Measurements from ENCODE around the gene MYH10.

The MYH10 gene

GRCh38 chr17:8468980-8469379 is 161.5 kb downstream of the MYH10 start:
- Histone ChIP-seq H3K27ac (ENCODE audit: extremely low read depth, low read depth, low read length) (no peak overlapping the region), H3K4me1 (ENCODE audit: control insufficient read depth, insufficient read depth, low read length) (no peaks in the 10 kb centered on the region), H3K4me3 (ENCODE audit: low read depth, low read length) (no peak overlapping the region), H3K36me3 (ENCODE audit: control insufficient read depth in 2 of 2, insufficient read depth in 1 of 2, low read length in 2 of 2) (peaks cover 10 to 83% of the 10 kb centered on the region in 2 experiments), H3K9me3 (ENCODE audit: control insufficient read depth, insufficient read depth, low read depth, low read length) (no peaks in the 10 kb centered on the region)
- POLR2A ChIA-PET, result no interaction called here
- CTCF ChIA-PET, result no interaction called here
- no peak for TF ChIP-seq ZNF202 (tag by site-specific recombination; IDR thresholded peaks at IDR 0.05; ENCODE audit: borderline replicate concordance)
- TF ChIP-seq ZBTB10 (tag by site-specific recombination; IDR thresholded peaks at IDR 0.05), result no peak
- TF ChIP-seq ZNF335 (tag by site-specific recombination; conservative IDR thresholded peaks at IDR 0.05), result no peak

GRCh38 chr17:8468127-8468526 is 162.4 kb downstream of the MYH10 start:
- Histone ChIP-seq H3K9me3 (ENCODE audit: control insufficient read depth, insufficient read depth, low read depth, low read length) (no peaks in the 10 kb centered on the region), H3K4me1 (ENCODE audit: control insufficient read depth, insufficient read depth, low read length) (no peaks in the 10 kb centered on the region), H3K36me3 (ENCODE audit: control insufficient read depth in 2 of 2, insufficient read depth in 1 of 2, low read length in 2 of 2) (peaks cover 2 to 83% of the 10 kb centered on the region in 2 experiments), H3K27ac (ENCODE audit: extremely low read depth, low read depth, low read length) (no peak overlapping the region), H3K4me3 (ENCODE audit: low read depth, low read length) (no peak overlapping the region)
- TF ChIP-seq ZBTB6 (tag by site-specific recombination; IDR thresholded peaks at IDR 0.05) (no peak), ZNF423 (tag by site-specific recombination; IDR thresholded peaks at IDR 0.05) (no peak), ZNF148 (tag by site-specific recombination; IDR thresholded peaks at IDR 0.05; ENCODE audit: borderline replicate concordance) (no peak), ZNF610 (tag by site-specific recombination; IDR thresholded peaks at IDR 0.05; ENCODE audit: borderline replicate concordance) (no peak), ZNF121 (tag by site-specific recombination; IDR thresholded peaks at IDR 0.05) (no peak), ZNF830 (tag by site-specific recombination; IDR thresholded peaks at IDR 0.05; ENCODE audit: low read depth) (no peak), ZNF398 (tag by site-specific recombination; IDR thresholded peaks at IDR 0.05) (no peak), ZNF561 (tag by site-specific recombination; IDR thresholded peaks at IDR 0.05; ENCODE audit: borderline replicate concordance) (no peak), ZBTB7A (tag by site-specific recombination; IDR thresholded peaks at IDR 0.05; ENCODE audit: low read depth) (no peak), BCL6B (tag by site-specific recombination; IDR thresholded peaks at IDR 0.05) (no peak), ZNF624 (tag by site-specific recombination; IDR thresholded peaks at IDR 0.05) (no peak), ZNF510 (tag by site-specific recombination; IDR thresholded peaks at IDR 0.05; ENCODE audit: insufficient replicate concordance) (no peak), ZNF473 (tag by site-specific recombination; IDR thresholded peaks at IDR 0.05) (no peak), ZNF362 (tag by site-specific recombination; IDR thresholded peaks at IDR 0.05) (no peak), BCL11A (tag by site-specific recombination; IDR thresholded peaks at IDR 0.05; ENCODE audit: low read depth) (no peak), ZNF292 (tag by site-specific recombination; IDR thresholded peaks at IDR 0.05; ENCODE audit: borderline replicate concordance, low read depth) (no peak), ZNF354C (tag by site-specific recombination; IDR thresholded peaks at IDR 0.05; ENCODE audit: borderline replicate concordance, low read depth) (no peak), ZNF76 (tag by site-specific recombination; IDR thresholded peaks at IDR 0.05; ENCODE audit: borderline replicate concordance, low read depth) (no peak), MEIS1 (CRISPR knock-in tag; IDR thresholded peaks at IDR 0.05; ENCODE audit: borderline replicate concordance) (no peak)
- ChIA-PET CTCF (interaction anchor here (1.1 kb wide), 1 partner anchor 9 kb away, joined by 3 read pairs; no protein-coding TSS in a partner anchor), POLR2A (no interaction called here)
